ENCODE data around the gene ORAI1. TPM values are rescaled to one million over a fixed set of nuclear protein-coding genes. Genes with fewer than 3 reads are reported as not detected.
"Not testable (repeated sequence)": the region's sequence is repeated elsewhere in the genome, so short reads cannot be mapped to it uniquely, and the experiment has no call there.

ORAI1 gene
- total RNA-seq, 1 experiment from 2014 or later = 31.4 TPM

DNA sequence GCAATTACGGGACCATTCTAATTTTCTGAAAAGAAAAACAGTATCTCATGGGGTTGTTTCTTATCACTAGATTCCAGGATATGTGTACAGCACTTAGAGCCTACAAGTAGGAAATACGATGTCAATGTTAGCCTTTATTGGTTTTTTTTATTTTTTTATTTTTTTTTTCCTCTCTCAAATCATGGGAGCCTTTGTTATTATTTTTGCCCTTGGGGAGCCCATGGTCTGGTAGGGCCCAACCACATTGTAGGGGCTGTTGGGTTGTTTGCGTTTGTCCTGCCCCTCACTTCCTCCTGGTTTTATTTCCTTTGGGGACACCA lies 37.2 kb downstream of the ORAI1 start:
- Histone ChIP-seq H3K36me3 (ENCODE audit: low read depth, low read length) (no peaks in the 10 kb centered on the region), H3K4me1 (ENCODE audit: insufficient read depth, low read length) (no peaks in the 10 kb centered on the region), H3K9ac (ENCODE audit: low read length) (no peak overlapping the region), H2AFZ (ENCODE audit: low read length) (no peak overlapping the region), H3K27me3 (ENCODE audit: low read length) (no peaks in the 10 kb centered on the region), H4K20me1 (ENCODE audit: low read length) (no peaks in the 10 kb centered on the region), H3K9me3 (ENCODE audit: low read length) (no peaks in the 10 kb centered on the region), H3F3A (ENCODE audit: low read length, unreplicated experiment) (no peaks in the 10 kb centered on the region), H3K27ac (ENCODE audit: low read length) (no peak overlapping the region), H3K9me2 (replicated peaks; ENCODE audit: low read length) (no peaks in the 10 kb centered on the region), H3K4me3 (ENCODE audit: low read length) (no peak overlapping the region), H3K4me2 (ENCODE audit: low read length) (no peak overlapping the region), H3K79me2 (ENCODE audit: low read length) (no peaks in the 10 kb centered on the region)
- no TSS peak for BruUV-seq (replicated peaks)
- no peak for DNase-seq
- CTCF ChIA-PET = no interaction called here
- POLR2A ChIA-PET (ENCODE audit: unreplicated experiment) = no interaction called here
- TF ChIP-seq EZH2phosphoT487 (IDR thresholded peaks at IDR 0.05; ENCODE audit: borderline replicate concordance, low read length) = no peak
- TF ChIP-seq, protein P1, sequence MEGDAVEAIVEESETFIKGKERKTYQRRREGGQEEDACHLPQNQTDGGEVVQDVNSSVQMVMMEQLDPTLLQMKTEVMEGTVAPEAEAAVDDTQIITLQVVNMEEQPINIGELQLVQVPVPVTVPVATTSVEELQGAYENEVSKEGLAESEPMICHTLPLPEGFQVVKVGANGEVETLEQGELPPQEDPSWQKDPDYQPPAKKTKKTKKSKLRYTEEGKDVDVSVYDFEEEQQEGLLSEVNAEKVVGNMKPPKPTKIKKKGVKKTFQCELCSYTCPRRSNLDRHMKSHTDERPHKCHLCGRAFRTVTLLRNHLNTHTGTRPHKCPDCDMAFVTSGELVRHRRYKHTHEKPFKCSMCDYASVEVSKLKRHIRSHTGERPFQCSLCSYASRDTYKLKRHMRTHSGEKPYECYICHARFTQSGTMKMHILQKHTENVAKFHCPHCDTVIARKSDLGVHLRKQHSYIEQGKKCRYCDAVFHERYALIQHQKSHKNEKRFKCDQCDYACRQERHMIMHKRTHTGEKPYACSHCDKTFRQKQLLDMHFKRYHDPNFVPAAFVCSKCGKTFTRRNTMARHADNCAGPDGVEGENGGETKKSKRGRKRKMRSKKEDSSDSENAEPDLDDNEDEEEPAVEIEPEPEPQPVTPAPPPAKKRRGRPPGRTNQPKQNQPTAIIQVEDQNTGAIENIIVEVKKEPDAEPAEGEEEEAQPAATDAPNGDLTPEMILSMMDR (conservative IDR thresholded peaks at IDR 0.05; ENCODE audit: low read depth, low read length) = no peak
- TF ChIP-seq EZH2 (IDR thresholded peaks at IDR 0.05; ENCODE audit: low read length, unreplicated experiment) = no peak
- no peak for ATAC-seq
- intact Hi-C loops (cut with micrococcal nuclease) = no loop called here

DNA sequence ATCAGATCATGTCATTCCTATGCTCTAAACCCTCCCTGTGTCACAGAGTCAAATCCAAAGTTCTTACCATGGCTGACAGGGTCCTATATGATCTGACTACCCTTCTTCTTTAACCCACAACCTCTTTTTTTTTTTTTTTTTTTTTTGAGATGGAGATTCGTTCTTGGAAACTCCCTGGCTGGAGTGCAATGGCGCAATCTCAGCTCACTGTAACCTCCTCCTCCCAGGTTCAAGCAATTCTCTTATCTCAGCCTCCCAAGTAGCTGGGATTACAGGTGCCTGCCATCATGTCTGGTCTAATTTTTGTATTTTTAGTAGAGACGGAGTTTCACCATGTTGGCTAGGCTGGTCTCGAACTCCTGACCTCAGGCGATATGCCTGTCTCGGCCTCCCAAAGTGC lies 40.5 kb downstream of the ORAI1 start:
- H3K4me3 ChIP-seq (ENCODE audit: low read length); H3K9ac ChIP-seq (ENCODE audit: low read length); H3K4me2 ChIP-seq (ENCODE audit: low read length); H3K9me3 ChIP-seq (ENCODE audit: low read length); H3K27ac ChIP-seq (ENCODE audit: low read length); H3K4me1 ChIP-seq (ENCODE audit: insufficient read depth, low read length); intact Hi-C loops (cut with micrococcal nuclease); H3K9me2 ChIP-seq (replicated peaks; ENCODE audit: low read length); H3K27me3 ChIP-seq (ENCODE audit: low read length); H4K20me1 ChIP-seq (ENCODE audit: low read length); H3K79me2 ChIP-seq (ENCODE audit: low read length); DNase-seq; POLR2A ChIA-PET (ENCODE audit: unreplicated experiment); BruUV-seq (replicated peaks); H3F3A ChIP-seq (ENCODE audit: low read length, unreplicated experiment); H2AFZ ChIP-seq (ENCODE audit: low read length); H3K36me3 ChIP-seq (ENCODE audit: low read depth, low read length); ATAC-seq: not testable (repeated sequence)
- CTCF ChIA-PET = interaction anchor here (1.0 kb wide), 1 partner anchor 90 kb away, joined by 5 read pairs; no protein-coding TSS in a partner anchor

DNA sequence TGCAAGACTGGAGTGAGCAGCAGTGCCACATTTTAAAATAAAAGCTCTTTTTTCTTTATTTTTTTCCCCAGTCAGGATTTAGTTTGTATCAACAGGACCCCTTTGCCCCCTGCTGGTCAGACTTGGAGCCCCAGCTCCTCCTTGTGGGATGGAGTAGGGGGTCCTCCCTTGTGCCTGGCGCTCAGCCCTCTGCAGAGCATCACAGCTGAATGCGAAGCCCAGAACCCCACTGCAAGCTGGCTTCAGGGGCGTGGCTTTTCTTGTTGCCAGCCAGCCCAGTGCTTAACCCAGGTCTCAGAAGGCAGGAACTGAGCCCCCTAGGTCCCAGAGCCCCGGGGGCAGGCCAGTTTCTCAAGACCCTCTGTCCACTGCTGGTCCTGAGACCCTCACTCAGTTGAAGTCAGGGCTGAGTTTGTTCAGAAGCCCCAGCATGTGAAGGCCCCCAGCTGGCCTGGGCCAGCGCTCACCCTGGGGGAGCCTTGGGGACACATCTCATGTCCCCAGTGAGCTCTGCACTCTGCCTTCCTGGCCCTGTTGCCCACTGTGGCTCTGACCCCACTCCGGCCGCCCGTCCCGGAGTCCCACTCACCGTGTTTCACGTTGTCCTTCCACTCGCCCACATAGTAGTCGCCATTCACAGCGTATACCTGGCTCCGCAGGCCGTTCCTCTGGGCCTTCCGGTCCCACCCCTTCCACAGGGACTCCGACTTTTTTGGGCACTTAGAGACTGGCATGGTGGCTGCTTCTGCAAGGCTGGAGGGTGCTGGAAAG lies 42.6 kb downstream of the ORAI1 start:
- DNase-seq (peak; percentile 61), ATAC-seq (no peak)
- Histone ChIP-seq H3K4me3 (ENCODE audit: low read length) (no peak overlapping the region), H3K9ac (ENCODE audit: low read length) (no peak overlapping the region), H3K4me1 (ENCODE audit: insufficient read depth, low read length) (peaks cover 10% of the 10 kb centered on the region), H4K20me1 (ENCODE audit: low read length) (no peaks in the 10 kb centered on the region), H3K79me2 (ENCODE audit: low read length) (no peaks in the 10 kb centered on the region), H3K4me2 (ENCODE audit: low read length) (no peak overlapping the region), H3K27me3 (ENCODE audit: low read length) (no peaks in the 10 kb centered on the region), H3K36me3 (ENCODE audit: low read depth, low read length) (no peaks in the 10 kb centered on the region), H3K9me2 (replicated peaks; ENCODE audit: low read length) (no peaks in the 10 kb centered on the region), H3F3A (ENCODE audit: low read length, unreplicated experiment) (no peaks in the 10 kb centered on the region), H3K9me3 (ENCODE audit: low read length) (no peaks in the 10 kb centered on the region), H3K27ac (ENCODE audit: low read length) (no peak overlapping the region), H2AFZ (ENCODE audit: low read length) (no peak overlapping the region)
- intact Hi-C loops (cut with micrococcal nuclease) = loop anchor here (1.0 kb wide), 1 partner anchor 117 kb away; no protein-coding TSS in a partner anchor
- POLR2A ChIA-PET (ENCODE audit: unreplicated experiment) = no interaction called here
- CTCF ChIA-PET = interaction anchor here (0.5 to 1.8 kb wide), 9 partner anchors 23 to 1195 kb away, joined by 3 to 49 read pairs (median 4); partner anchors contain the start of gene ORAI1
- BruUV-seq (replicated peaks) = no TSS peak
- no peak for TF ChIP-seq EZH2phosphoT487 (IDR thresholded peaks at IDR 0.05; ENCODE audit: borderline replicate concordance, low read length)
- TF ChIP-seq, protein P1 (conservative IDR thresholded peaks at IDR 0.05; ENCODE audit: low read depth, low read length) = peak; percentile 88

Data from PC-3 (cell line).